GM12875 (cell line): ENCODE results near the gene AASS.

Source experiments
- H3K4me3 ChIP-seq: one replicate; pipeline ENCODE4 v1.5.1; 2011; ENCODE audit warnings: low read depth, low read length, control low read depth
- TF ChIP-seq, protein P1 (sequence below): IDR thresholded peaks from 2 replicates; pipeline ENCODE4 v1.5.1; 2011; ENCODE audit warnings: low read depth, mild to moderate bottlenecking, control low read depth, inconsistent platforms, low read length, moderate library complexity, borderline replicate concordance; ENCODE audit not compliant: insufficient read depth

AASS gene

DNA sequence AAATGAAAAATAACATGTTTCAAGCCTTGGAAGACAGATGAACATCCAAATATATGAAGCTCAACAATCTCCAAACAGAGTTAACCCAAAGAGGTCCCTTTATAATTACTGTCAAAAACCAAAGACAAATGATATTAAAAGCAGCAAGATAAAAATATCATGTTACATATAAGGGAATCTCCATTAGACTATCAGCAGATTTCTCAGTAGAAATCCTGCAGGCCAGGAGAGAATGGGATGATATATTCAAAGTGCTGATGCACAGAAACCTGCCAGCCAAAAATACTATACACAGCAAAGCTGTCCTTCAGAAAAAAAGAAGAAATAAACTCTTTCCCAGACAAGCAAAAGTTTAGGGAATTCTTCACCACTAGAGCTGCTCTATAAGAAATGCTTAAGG is 41.0 kb downstream of the AASS start:
- H3K4me3 ChIP-seq: no peak overlapping the region
- TF ChIP-seq, protein P1, sequence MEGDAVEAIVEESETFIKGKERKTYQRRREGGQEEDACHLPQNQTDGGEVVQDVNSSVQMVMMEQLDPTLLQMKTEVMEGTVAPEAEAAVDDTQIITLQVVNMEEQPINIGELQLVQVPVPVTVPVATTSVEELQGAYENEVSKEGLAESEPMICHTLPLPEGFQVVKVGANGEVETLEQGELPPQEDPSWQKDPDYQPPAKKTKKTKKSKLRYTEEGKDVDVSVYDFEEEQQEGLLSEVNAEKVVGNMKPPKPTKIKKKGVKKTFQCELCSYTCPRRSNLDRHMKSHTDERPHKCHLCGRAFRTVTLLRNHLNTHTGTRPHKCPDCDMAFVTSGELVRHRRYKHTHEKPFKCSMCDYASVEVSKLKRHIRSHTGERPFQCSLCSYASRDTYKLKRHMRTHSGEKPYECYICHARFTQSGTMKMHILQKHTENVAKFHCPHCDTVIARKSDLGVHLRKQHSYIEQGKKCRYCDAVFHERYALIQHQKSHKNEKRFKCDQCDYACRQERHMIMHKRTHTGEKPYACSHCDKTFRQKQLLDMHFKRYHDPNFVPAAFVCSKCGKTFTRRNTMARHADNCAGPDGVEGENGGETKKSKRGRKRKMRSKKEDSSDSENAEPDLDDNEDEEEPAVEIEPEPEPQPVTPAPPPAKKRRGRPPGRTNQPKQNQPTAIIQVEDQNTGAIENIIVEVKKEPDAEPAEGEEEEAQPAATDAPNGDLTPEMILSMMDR: no peak

- TF ChIP-seq, protein P1: no peak
Observed at GRCh38 chr7:122100021-122100420, 44.0 kb downstream of the AASS start.

GRCh38 chr7:122095642-122096041 is 48.4 kb downstream of the AASS start:
- TF ChIP-seq, protein P1: no peak
- no peak overlapping the region for H3K4me3 ChIP-seq

More at GRCh38 chr7:122100021-122100420, 44.0 kb downstream of the AASS start:
- H3K4me3 ChIP-seq: no peak overlapping the region

GRCh38 chr7:122094549-122094948 is 49.5 kb downstream of the AASS start:
- TF ChIP-seq, protein P1: no peak
- no peak overlapping the region for H3K4me3 ChIP-seq

- TF ChIP-seq, protein P1: peak; percentile 78
- H3K4me3 ChIP-seq: no peak overlapping the region
Observed at GRCh38 chr7:122092964-122093797, 50.9 kb downstream of the AASS start.

DNA sequence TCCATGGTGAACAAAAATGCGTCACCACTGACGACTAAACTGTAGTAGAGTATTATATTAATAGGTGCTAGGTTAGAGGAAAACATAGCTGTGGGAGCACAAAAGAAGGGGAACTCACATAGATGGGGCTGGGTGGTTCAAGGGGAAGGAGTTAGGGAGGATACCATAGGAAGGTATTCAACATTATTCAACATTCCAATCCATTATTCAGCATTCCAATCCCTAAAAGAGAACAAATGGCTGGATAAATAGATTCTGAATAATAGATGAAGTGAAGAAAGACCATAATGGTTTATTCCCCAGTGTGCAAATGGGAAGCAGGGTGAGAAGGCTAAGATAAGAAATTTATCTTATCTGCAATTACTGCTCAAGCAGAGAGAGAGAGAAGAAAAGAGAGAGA is 61.4 kb downstream of the AASS start:
- H3K4me3 ChIP-seq: no peak overlapping the region
- TF ChIP-seq, protein P1: no peak

DNA sequence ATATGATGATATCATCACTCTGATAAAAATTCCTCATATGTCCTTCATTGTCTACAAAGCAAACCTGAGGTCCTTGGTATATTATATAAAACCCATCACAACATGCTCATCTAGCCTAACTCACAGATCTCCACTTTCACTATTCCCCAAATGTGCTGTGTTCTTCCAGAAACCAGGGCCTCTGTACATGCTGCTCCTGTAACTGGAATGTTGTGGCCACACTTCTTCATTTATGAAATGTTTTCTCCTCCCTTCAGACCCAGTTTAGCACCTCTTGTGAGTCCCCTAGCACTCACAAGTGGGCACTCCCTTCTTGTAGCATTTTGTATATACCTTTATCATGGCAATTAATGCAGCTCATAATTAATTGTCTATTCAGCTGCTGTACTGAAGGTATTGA is 61.9 kb downstream of the AASS start:
- TF ChIP-seq, protein P1: no peak
- H3K4me3 ChIP-seq: no peak overlapping the region
